Effector CD4-positive, alpha-beta T cell (primary cell): ENCODE measurements around the gene FCHSD1.
A peak's percentile ranks its signal among the peaks of the same experiment; 100 is the strongest.
"Not testable (repeated sequence)": the region's sequence is repeated elsewhere in the genome, so short reads cannot be mapped to it uniquely, and the experiment has no call there.

Experiments used
- DNase-seq: peaks from one replicate; pipeline ENCODE4 v3.0.0-alpha.2; 2020

FCHSD1 gene

GRCh38 chr5:141615991-141616720 is 35.1 kb downstream of the FCHSD1 start:
- DNase-seq, result no peak

GRCh38 chr5:141613344-141613743 is 37.9 kb downstream of the FCHSD1 start:
- DNase-seq, result no peak

DNA sequence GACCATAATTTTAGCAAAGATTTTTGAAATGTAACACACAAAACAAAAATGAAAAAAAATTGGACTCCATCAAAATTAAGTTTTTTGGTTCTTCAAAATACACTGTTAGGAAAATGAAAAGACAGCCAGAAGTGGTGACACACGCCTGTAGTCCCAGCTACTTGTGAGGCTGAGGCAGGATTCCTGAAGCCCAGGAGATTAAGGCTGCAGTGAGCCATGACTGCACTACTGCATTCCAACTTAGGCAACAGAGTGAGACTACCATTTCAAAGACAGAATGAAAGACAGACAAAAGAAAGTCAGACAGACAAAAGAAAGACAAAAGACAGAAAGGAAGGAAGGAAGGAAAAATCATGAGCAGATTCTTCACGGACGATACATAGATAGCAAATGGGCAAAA is 39.9 kb downstream of the FCHSD1 start:
- no peak for DNase-seq

DNA sequence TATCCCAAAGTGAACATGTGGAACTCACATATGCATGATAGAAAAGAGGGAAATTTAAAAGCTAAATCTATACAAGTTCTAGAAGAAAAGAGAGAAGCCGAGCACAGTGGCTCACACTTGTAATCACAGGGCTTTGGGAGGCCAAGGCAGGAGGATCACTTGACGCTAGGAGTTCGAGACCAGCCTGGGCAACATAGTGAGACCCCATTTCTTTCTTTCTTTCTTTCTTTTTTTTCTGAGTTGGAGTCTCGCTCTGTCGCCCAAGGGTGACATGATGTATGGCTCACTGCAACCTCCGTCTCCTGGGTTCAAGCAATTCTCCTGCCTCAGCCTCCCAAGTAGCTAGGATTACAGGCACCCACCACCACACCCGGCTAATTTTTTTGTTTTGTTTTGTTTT is 41.3 kb downstream of the FCHSD1 start:
- DNase-seq, result not testable (repeated sequence)

DNA sequence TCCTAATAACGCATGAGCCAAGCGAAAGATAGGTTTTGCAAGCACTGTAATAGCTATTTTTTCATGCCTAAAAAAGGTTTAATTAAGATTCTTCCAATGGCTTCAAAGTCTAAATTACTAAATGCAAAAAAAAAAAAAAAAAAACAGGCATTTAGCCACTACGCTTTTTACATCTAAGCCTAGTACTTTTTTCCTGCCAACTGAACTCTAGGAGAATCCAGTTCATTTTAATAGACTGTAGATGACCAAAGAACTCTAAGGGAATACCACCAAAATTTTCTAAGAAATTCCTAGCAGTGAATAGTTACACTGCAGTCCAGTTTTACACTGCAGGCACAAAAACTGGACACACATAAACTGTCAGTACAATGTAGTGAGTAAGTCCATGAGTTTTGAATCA is 42.2 kb downstream of the FCHSD1 start:
- no peak for DNase-seq

DNA sequence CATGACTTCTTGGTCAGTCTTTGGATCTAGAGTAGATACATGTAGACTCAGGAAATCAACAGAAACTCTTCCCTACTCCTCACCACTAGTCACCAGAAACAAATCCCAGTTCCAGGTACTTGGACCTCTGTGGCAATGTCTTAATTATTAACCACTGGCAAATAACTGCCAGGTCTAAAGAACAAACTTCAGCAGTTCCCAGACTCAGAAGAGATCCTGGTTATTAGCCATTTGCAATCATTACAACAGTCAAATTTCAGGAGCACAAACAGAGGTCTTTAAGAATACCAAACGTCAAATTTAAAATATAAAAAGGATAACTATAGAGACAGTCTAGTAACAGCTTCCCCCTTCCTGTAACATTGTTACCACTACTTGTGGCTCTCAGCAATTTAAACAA is 42.7 kb downstream of the FCHSD1 start:
- DNase-seq, result no peak

DNA sequence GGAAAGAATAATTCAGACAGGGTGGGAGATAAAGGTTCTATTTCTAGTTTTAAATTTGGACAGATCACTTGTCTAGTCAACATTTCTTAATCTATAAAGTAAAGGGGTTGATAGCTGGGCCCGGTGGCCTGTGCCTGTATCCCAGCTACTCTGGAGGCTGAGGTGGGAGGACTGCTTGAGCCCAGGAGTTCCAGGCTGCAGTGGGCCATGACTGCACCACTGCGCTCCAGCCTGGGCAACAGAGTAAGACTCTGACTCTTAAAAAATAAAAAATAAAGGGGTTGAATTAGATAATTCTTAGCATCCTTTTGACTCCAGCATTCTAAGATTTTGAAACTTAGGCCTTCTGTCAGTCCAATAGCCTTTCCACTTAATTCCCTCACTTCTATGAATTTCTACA is 43.2 kb downstream of the FCHSD1 start:
- DNase-seq, result no peak

GRCh38 chr5:141605523-141606277 is 45.5 kb downstream of the FCHSD1 start:
- peak; percentile 71 for DNase-seq

DNA sequence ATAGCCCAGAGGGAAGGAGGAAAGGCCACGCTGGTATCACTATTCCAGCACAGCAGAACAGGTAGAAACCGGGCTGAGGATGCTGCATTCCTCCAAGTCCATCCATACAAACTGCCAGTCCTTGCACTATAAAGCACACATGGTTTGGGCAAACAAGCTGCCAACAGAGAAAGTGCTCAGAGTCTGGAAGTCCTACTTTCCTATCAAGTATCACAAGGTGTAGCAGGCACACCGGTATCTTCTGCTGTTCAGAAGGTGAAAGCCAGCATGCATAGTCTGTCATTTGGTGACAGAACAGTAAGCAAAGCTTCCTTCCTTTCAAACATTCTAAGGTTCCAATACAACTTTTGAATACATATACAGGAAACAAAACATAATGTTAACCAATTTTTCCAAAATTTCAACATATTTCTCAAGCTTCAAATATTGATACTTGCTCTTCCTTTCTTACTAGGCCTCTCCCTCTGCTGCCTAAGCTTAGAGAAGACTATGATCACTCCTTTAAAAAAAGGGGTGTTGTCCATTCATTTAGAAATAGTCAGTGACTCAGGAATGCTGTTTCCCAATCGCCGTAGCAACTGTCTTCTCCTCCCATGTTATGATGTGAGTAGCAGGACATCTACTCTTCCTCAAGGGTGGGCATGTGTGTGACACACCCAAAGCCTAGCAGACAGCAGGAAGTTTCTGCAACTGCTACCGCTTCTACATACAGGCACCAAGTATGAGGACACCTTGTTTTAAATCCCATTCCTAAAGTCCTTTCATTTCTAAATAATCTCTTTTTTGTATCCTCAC is 47.1 kb downstream of the FCHSD1 start:
- no peak for DNase-seq

DNA sequence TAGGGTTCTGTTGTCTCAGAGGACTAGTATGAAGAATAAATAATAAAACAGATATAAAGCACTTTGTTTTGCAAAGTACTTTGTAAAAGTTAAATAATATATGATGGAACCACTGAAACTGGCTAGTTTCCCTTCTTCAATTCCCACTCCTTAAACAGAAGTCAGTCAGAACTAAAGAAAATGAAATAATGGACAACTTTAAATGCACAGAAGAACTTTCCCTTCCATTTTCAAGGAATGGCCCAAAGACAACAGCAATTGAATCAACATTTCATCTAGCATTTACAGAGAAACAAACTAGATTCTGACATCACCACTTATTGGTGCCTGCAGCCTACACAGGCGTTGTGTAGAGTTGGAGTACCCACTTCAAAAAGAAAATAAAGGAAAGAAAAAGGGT is 48.6 kb downstream of the FCHSD1 start:
- no peak for DNase-seq

GRCh38 chr5:141598391-141599345 is 52.5 kb downstream of the FCHSD1 start:
- DNase-seq, result no peak

GRCh38 chr5:141597814-141598213 is 53.4 kb downstream of the FCHSD1 start:
- no peak for DNase-seq

GRCh38 chr5:141597394-141597793 is 53.8 kb downstream of the FCHSD1 start:
- no peak for DNase-seq

- DNase-seq, result no peak
Observed at GRCh38 chr5:141596867-141597266, 54.4 kb downstream of the FCHSD1 start.

GRCh38 chr5:141590127-141590526 is 61.1 kb downstream of the FCHSD1 start:
- DNase-seq, result no peak
